ES-I3 (cell line): ENCODE measurements around the gene MT3.
"Not testable (repeated sequence)": the region's sequence is repeated elsewhere in the genome, so short reads cannot be mapped to it uniquely, and the experiment has no call there.

Experiments
- H3K36me3 ChIP-seq: 2 replicates; pipeline ENCODE4 v1.6.1; 2013; ENCODE audit warnings: mild to moderate bottlenecking, low read length, control low read depth, moderate library complexity; ENCODE audit not compliant: insufficient read depth
- H3K4me1 ChIP-seq: 2 replicates; pipeline ENCODE4 v1.6.1; 2013; ENCODE audit warnings: mild to moderate bottlenecking, control low read depth, low read length; ENCODE audit not compliant: insufficient read depth
- H3K9ac ChIP-seq: 2 replicates; pipeline ENCODE4 v1.6.1; 2013; ENCODE audit warnings: low read depth, mild to moderate bottlenecking, low read length, moderate library complexity
- H3K9me3 ChIP-seq: 2 replicates; pipeline ENCODE4 v1.6.1; 2013; ENCODE audit warnings: mild to moderate bottlenecking, low read length, moderate library complexity; ENCODE audit not compliant: control insufficient read depth, insufficient read depth

The MT3 gene

DNA sequence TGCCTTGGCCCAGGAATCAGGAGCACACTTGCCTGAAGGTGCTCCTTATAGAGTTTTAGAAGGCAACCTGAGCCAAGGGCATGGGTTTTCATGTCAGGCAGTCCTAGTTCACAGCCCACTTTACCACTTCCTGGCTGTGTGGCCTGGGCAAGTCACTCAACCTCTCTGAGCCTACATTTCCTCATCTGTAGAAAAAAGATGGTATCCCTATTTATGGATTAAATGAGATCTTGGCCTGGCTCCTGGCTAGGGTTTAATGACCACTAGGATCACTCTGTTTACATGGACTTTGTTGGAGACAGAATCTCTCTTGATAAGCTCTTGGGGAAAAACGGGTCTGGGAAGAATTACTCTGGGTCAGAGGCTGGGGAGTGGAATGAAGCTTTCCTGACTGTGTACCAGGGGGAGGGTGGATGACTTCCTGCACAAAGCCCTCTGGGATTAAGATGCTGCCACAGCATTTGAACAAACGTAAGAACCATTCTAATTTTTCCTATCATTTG is 21.3 kb downstream of the MT3 start:
- Histone ChIP-seq H3K4me1 (peaks cover 36% of the 10 kb centered on the region), H3K9ac (peak overlapping the region; percentile 52; the same call in 1 of the 2 replicates)

DNA sequence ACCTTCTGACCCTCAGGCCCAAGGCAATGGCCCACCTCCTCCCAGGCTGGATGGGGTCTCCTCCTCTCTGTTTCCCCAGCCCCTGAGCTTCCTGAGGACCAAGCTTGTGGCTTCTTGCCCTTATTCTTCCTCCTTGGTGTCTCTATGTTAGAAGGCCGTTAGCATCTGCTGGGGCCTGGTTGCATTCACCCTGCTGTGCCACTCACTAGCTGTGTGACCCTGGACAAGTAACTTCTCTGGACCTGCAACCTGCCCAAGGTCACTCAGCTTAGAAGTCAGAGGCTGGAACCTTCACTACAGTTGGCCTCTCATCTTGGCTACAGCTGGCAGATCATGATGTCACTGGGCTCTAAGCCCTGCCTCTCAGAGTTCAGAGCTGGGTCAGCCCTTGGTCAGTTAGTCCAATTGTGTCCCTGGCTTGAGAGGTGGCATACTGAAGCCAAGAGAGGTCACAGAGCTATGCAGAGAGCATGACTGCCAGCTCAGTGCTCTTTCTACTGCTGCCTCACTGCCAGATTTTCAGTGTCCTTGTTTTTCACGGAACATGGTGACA is 22.0 kb downstream of the MT3 start:
- no peaks in the 10 kb centered on the region for H3K9me3 ChIP-seq
- H3K36me3 ChIP-seq: no peaks in the 10 kb centered on the region
- H3K9ac ChIP-seq: no peak overlapping the region
- peaks cover 36% of the 10 kb centered on the region for H3K4me1 ChIP-seq

More for the DNA sequence above, 21.3 kb downstream of the MT3 start:
- Histone ChIP-seq H3K9me3 (no peaks in the 10 kb centered on the region), H3K36me3 (no peaks in the 10 kb centered on the region)

DNA sequence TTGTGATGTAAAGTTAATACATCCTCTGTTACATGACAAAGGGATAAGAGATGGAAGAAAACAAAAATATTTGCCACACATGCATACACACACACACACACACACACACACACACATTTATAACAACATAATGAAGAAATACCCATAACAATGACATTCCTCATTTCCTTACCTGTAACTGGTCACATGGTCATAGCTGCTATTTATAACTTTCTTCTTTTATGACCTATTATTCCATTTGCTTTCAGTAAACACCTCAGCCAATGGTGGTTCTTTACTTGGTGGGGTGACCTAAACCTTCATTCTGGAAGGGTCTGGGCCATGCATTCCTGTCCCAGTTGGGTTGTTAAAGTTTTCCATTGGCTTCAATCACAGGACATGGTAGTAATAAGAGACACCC is 24.4 kb downstream of the MT3 start:
- Histone ChIP-seq H3K9me3 (no peaks in the 10 kb centered on the region), H3K4me1 (peaks cover 25% of the 10 kb centered on the region), H3K9ac (no peak overlapping the region), H3K36me3 (no peaks in the 10 kb centered on the region)

DNA sequence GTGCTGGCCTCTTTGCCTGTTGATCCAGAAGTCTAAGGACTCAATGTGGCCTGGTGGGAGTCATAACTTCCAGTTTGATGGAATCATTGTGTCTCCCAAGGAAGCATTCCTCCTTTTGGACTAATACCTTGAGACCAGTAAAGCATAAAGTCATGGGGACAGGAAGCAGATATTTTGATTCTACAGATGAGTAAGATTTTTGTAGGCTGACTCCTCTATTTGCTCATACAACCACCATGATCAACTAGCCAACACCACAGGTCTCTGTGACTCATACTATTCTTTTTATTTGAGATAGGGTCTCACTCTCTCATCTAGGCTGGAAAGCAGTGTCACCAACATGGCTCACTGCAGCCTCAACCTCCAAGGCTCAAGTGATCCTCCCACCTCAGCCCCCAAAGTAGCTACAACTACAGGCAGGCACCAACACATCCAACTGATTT is 25.2 kb downstream of the MT3 start:
- Histone ChIP-seq H3K9me3 (no peaks in the 10 kb centered on the region), H3K36me3 (no peaks in the 10 kb centered on the region), H3K9ac (no peak overlapping the region), H3K4me1 (peaks cover 22% of the 10 kb centered on the region)

DNA sequence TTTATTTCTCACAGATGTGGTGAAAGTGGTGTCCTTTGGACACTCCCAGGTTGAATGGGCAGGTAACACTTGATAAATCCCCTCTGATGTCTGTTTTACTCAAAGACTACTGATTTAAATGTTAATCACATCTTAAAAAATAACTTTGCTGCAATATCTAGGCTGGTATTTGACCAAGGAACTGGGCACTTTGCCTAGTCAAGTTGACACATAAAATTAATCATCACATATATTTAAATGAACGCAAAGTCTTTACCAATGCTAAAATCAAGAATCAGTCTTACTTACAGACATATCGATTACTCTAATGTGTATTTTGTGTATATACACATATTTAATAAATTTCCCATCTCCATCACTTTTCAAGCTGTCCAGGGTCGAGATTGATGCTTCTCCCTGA is 26.0 kb downstream of the MT3 start:
- Histone ChIP-seq H3K9ac (no peak overlapping the region), H3K36me3 (no peaks in the 10 kb centered on the region), H3K9me3 (no peaks in the 10 kb centered on the region), H3K4me1 (peaks cover 15% of the 10 kb centered on the region)

DNA sequence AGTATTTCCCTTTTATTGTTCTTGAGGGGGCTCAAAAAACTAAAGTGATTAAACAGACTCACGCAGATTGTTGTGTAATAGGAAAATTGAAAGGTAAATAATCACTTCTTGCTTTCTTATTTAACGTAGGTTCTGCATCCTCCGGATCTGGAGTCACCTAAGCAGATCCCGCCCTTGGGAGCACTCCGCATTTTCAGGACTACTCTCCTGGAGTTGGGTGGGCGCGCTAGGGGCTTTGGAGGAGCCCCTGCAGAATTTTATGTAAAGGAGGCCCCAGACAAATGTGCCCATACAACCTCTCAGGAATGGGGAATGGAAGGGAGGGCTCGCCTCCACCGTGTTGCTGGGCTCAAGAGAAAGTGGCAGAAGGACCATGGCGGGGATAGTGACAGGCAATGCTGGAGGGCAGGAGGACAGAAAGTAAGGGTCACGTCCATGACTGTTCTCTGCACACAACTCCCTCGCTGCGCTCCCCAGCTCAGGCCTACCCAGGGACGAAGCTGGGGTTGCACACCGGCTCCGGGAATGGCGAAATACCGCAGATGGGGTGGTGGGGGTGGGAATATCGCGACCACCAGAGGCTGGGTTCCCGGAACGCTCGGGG is 27.4 kb downstream of the MT3 start:
- Histone ChIP-seq H3K9me3 (no peaks in the 10 kb centered on the region), H3K9ac (peak overlapping the region; percentile 41; the same call in 1 of the 2 replicates), H3K4me1 (peaks cover 17% of the 10 kb centered on the region), H3K36me3 (no peaks in the 10 kb centered on the region)

DNA sequence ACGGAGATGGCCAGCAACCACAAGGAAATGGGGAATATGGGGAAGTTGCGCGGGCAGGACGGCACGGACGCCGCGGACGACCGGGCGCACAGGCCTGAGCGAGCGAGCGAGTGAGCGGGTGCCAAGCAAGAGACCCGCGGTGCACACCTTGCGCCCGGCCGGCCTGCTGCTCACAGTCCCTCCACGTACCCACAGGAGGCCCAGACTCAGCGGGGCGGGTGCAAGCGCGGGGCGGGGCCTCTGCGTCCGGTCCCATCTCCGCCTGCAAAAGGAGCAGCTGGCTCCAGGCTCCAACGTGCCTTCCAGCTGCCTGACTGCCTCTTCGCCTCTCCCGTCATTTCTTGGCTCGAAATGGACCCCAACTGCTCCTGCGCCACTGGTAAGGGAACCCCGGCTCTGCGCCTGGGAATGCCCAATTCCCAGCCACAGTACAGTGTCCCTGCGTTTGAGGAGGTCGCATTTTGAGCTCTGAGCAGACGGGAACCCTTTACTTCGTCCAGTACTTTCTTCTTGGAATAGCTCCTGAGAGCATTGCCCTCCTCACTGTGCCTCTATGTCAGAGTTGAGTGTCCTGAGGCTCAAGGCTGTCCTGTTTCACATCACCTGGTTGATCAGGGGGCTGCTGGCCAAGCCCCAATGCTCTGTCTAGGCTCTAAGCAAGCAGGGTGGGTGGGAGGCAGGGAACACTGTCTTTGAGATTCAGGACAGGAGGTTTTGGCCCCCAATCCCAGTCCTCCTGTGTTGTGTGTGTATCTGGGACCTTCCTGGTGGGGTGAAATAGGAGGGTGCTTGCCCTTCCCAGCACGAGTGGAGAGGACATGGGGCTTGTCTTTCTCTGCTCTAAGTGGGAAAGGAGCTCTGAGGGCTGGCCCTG is 28.1 kb downstream of the MT3 start:
- Histone ChIP-seq H3K4me1 (peaks cover 23% of the 10 kb centered on the region), H3K9me3 (no peaks in the 10 kb centered on the region), H3K9ac (peak overlapping the region; percentile 41; the same call in 1 of the 2 replicates), H3K36me3 (no peaks in the 10 kb centered on the region)

DNA sequence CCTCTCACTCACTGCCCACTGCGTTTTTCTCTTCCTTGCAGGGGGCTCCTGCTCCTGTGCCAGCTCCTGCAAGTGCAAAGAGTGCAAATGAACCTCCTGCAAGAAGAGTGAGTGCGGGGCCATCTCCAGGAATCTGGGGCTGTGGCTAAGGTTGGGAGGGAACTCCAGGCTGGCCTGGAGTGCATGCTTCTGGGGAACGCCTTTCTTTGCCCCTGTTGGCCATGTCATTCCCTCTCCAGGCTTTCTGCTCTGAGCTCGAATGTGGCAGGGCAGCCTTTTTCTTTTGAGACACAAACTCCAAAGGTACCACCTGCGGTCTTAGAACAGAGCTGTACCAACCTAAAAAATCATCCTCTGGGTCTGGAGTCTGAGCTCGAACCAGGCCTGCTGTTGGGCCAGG is 28.8 kb downstream of the MT3 start:
- Histone ChIP-seq H3K36me3 (no peaks in the 10 kb centered on the region), H3K4me1 (peaks cover 23% of the 10 kb centered on the region), H3K9ac (no peak overlapping the region), H3K9me3 (no peaks in the 10 kb centered on the region)

DNA sequence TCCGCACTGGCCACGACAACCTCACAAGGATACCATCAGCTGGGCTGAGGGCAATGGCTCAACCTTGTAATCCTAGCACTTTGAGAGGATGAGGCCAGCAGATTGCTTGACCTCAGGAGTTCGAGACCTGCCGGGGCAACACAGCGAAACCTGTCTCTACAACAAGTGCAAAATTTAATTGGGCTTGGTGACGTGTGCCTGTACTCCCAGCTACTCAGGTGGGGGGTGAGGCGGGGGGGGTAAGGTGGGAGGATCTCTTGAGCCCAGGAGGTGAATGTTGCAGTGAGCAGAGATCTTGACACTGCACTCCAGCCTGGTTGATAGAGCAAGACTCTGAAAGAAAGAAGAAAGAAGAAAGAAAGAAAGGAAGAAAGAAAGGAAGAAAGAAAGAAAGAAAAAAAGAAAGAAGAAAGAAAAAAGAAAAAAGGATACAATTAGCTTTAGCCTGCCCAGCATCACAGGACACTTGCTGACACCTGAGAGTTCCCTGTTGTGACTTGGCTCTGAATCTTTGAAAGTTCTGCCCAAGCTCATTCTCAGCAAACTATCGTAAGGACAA is 31.1 kb downstream of the MT3 start:
- Histone ChIP-seq H3K9ac (no peak overlapping the region), H3K9me3 (no peaks in the 10 kb centered on the region), H3K4me1 (peaks cover 18% of the 10 kb centered on the region; the same call in 1 of the 2 replicates), H3K36me3 (no peaks in the 10 kb centered on the region)

DNA sequence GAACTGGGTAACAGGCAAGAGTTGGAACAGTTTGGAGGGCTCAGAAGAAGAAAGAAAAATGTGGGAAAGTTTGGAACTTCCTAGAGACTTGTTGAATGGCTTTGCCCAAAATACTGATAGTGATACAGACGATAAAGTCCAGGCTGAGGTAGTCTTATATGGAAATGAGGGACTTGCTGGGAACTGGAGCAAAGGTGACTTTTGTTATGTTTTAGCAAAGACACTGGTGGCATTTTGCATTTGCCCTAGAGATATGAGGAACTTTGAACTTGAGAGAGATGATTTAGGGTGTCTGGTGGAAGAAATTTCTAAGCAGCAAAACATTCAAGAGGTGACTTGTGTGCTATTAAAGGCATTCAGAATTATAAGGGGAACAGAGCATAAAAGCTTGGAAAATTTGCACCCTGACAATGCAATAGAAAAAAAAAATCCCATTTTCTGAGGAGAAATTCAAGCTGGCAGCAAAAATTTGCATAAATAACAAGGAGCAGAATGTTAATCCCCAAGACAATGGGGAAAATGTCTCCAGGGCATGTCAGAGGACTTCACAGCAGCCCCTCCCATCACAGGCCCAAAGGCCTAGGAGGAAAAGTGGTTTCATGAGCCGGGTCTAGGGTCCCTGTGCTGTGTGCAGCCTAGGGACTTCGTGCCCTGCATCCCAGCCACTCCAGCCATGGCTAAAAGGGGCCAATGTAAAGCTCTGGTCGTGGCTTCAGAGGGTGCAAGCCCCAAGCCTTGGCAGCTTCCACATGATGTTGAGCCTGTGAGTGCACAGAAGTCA is 32.5 kb downstream of the MT3 start:
- peaks cover 27% of the 10 kb centered on the region; the same call in 1 of the 2 replicates for H3K4me1 ChIP-seq
- not testable (repeated sequence) for H3K36me3 ChIP-seq, H3K9me3 ChIP-seq, H3K9ac ChIP-seq

DNA sequence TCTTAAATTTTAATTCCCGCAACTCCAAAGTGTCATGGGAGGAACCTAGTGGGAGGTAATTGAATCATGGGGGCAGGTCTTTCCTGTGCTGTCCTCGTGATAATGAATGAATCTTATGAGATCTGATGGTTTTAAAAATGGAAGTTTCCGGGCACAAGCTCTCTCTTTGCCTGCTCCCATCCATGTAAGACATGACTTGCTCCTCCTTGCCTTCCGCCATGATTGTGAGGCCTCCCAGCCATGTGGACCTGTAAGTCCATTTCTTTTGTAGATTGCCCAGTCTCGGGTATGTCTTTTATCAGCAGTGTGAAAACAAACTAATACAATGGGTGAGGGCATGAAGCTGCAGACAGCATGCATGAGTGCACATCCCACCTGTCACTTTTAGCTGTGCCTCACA is 33.9 kb downstream of the MT3 start:
- peaks cover 25% of the 10 kb centered on the region; the same call in 1 of the 2 replicates for H3K4me1 ChIP-seq
- H3K9ac ChIP-seq: not testable (repeated sequence)

DNA sequence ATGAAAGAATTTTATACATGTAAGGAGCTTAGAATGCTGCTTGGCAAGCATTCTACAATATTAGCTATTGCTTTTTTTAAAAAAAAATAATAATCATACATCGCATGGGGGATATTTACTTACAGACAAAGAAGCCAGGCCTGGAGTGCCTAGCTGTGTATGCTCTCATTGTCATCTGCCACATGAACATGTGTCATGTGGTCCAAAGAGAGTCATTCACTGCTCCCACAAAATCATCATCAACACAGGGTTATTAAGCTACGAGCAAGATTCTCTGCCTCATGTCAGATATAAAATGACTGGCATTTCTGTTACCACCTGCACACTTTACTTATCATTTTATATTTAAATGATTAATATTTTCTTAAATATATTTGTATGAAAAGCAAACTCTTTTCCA is 34.3 kb downstream of the MT3 start:
- Histone ChIP-seq H3K9ac (no peak overlapping the region), H3K4me1 (peaks cover 25% of the 10 kb centered on the region; the same call in 1 of the 2 replicates), H3K36me3 (no peaks in the 10 kb centered on the region), H3K9me3 (no peaks in the 10 kb centered on the region)

More for the DNA sequence above, 33.9 kb downstream of the MT3 start:
- not testable (repeated sequence) for H3K36me3 ChIP-seq, H3K9me3 ChIP-seq

DNA sequence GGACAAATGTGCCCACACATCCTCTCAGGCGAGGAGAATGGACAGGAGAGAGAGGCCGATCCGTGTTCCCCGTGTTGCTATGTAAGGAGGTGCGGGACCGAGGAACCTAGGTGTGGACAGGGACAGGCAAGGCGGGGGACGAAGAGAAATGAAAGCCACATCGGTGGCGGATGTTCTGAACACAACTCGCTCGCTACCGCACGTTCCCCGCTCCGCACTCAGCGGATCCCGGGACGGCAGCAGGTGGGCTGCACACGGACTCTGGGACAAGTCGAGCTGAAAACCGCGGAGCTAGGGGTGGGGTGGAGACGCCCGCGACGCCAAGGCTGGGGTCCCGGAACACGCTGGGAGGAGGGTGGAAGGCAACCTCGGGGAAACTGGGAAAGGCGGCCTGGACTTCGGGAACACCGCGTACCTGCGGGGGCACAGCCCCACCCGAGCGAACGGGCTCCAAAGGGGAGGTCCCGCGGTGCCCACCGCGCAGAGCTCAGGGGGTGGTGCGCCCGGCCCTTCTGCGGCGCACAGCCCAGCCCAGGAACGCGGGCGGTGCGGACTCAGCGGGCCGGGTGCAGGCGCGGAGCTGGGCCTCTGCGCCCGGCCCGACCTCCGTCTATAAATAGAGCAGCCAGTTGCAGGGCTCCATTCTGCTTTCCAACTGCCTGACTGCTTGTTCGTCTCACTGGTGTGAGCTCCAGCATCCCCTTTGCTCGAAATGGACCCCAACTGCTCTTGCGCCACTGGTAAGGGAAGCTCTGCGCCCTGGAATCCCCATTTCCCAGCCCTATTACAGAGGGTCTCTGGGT is 36.0 kb downstream of the MT3 start, which contains the start of gene MT1E:
MT1E (plus strand) TSS at position 642 of the 803 bp plus-strand sequence; CDS start at position 713, 71 bp downstream.
- H3K4me1 ChIP-seq: peaks cover 25% of the 10 kb centered on the region; the same call in 1 of the 2 replicates
- H3K9me3 ChIP-seq: no peaks in the 10 kb centered on the region
- H3K36me3 ChIP-seq: no peaks in the 10 kb centered on the region
- H3K9ac ChIP-seq: peak within 1 kb of the TSS; percentile 51
